T1000 (cell line): ENCODE measurements around the gene MAX.

Experiments
- DNase-seq: peaks from one replicate; lab custom pipeline; 2025; ENCODE audit warnings: mixed read lengths; lab: John Stamatoyannopoulos, UW

Gene MAX

GRCh38 chr14:65102441-65103149 is at the start of gene MAX:
Gene MAX, minus strand, starts transcription at chr14:65102517. Its CDS starts 178 bp downstream, at chr14:65102339.
- peak; percentile 96 for DNase-seq

- DNase-seq: no peak
Measured at GRCh38 chr14:65151609-65151956, 49.3 kb upstream of the MAX start.

- DNase-seq: no peak
Measured at GRCh38 chr14:65150898-65151608, 48.7 kb upstream of the MAX start.

GRCh38 chr14:65149116-65149515 is 46.8 kb upstream of the MAX start:
- no peak for DNase-seq

- no peak for DNase-seq
Measured at GRCh38 chr14:65144170-65144569, 41.9 kb upstream of the MAX start.

GRCh38 chr14:65142914-65143625 is 40.8 kb upstream of the MAX start:
- DNase-seq: no peak

- DNase-seq: no peak
Measured at GRCh38 chr14:65142429-65142828, 40.1 kb upstream of the MAX start.

- no peak for DNase-seq
Measured at GRCh38 chr14:65141523-65141922, 39.2 kb upstream of the MAX start.

- DNase-seq: no peak
Measured at GRCh38 chr14:65137648-65138307, 35.5 kb upstream of the MAX start.

- DNase-seq: no peak
Measured at GRCh38 chr14:65134651-65135579, 32.6 kb upstream of the MAX start.

- DNase-seq: no peak
Measured at GRCh38 chr14:65132855-65133254, 30.5 kb upstream of the MAX start.

GRCh38 chr14:65131301-65131701 is 29.0 kb upstream of the MAX start:
- no peak for DNase-seq

GRCh38 chr14:65128096-65128495 is 25.8 kb upstream of the MAX start:
- DNase-seq: no peak

- no peak for DNase-seq
Measured at GRCh38 chr14:65117769-65118745, 15.7 kb upstream of the MAX start.

- DNase-seq: no peak
Measured at GRCh38 chr14:65115615-65116014, 13.3 kb upstream of the MAX start.

GRCh38 chr14:65110525-65110924 is 8.2 kb upstream of the MAX start:
- DNase-seq: no peak

- DNase-seq: no peak
Measured at GRCh38 chr14:65109357-65109756, 7.0 kb upstream of the MAX start.

GRCh38 chr14:65107200-65107599 is 4.9 kb upstream of the MAX start:
- no peak for DNase-seq

- no peak for DNase-seq
Measured at GRCh38 chr14:65106736-65107135, 4.4 kb upstream of the MAX start.

- no peak for DNase-seq
Measured at GRCh38 chr14:65106316-65106715, 4.0 kb upstream of the MAX start.
